ENCODE results near the gene PIGBOS1. TPM values are rescaled to one million over a fixed set of nuclear protein-coding genes. Genes with fewer than 3 reads are reported as not detected.
"Not testable (repeated sequence)": the region's sequence is repeated elsewhere in the genome, so short reads cannot be mapped to it uniquely, and the experiment has no call there.

PIGBOS1 gene
- total RNA-seq, 2 experiments from 2014 or later = 6.2 to 10.1 TPM

DNA sequence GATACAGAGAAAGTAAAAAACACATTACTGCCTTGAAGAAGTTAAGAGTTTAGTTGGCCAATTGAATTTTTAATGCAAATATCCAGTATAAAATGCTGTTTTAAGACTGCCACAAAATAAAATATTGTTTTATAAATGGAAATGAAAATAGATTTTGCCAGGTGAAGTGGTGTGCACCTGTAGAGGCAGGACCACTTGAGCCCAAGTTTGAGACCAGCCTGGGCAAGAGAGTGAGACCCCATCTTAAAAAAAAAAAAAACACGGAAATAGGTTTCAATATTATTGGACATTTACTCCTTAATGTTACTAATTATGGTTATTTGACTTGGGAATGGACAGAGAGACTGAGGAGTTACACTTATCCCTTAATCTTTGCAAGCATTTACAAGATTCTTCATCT, 2.0 kb upstream of the PIGBOS1 start:
- CTCF ChIA-PET = no interaction called here
- no peak for ATAC-seq (ENCODE audit: poor library complexity)

DNA sequence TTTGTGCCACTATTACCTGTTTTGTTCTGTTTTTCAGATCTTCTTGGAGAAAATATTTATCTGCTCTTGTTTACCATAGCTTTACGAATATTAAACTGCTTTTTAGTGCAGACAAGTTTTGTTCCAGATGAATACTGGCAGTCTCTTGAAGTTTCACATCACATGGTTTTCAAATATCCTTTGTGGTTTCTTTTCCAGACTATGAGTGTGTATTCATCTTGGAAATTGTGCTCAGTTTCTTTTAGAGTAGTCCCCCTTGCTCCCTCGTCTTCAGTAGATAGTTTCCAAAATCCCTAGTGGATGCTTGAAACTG, 1.3 kb upstream of the PIGBOS1 start:
- Mint-ChIP-seq H3K4me3 (peak overlapping the region; percentile 86), H3K36me3 (ENCODE audit: low read depth) (peaks cover 59% of the 10 kb centered on the region), H3K4me1 (ENCODE audit: low read depth) (peaks cover 73% of the 10 kb centered on the region), H3K27ac (peak overlapping the region; percentile 100), H3K9me3 (no peaks in the 10 kb centered on the region), H3K27me3 (no peaks in the 10 kb centered on the region)
- Histone ChIP-seq H3K9me3 (ENCODE audit: control insufficient read depth in 1 of 2, insufficient read depth in 1 of 2, low read length in 2 of 2) (no peaks in the 10 kb centered on the region), H3K36me3 (ENCODE audit: insufficient read depth, low read length) (peaks cover 8% of the 10 kb centered on the region), H3K27ac (ENCODE audit: low read depth in 1 of 2, low read length in 2 of 2) (no peak overlapping the region), H3K4me3 (ENCODE audit: low read length) (peak overlapping the region; percentile 69), H3K27me3 (ENCODE audit: control insufficient read depth in 1 of 2, insufficient read depth in 2 of 2, low read length in 2 of 2) (no peaks in the 10 kb centered on the region), H3K4me1 (ENCODE audit: insufficient read depth, low read length) (peaks cover 33% of the 10 kb centered on the region)
- intact Hi-C loops (cut with DNase I, micrococcal nuclease) = no loop called here
- ATAC-seq (ENCODE audit: poor library complexity) = no peak
- CTCF ChIA-PET = interaction anchor here (2.2 to 2.5 kb wide), 2 partner anchors 88 to 123 kb away, joined by 9 to 10 read pairs; partner anchors contain the start of genes CCPG1, PIERCE2 and RSL24D1
- POLR2A ChIA-PET = interaction anchor here (1.1 to 3.5 kb wide), 4 partner anchors 16 to 123 kb away, joined by 3 to 60 read pairs (median 24); partner anchors contain the start of genes CCPG1, PIERCE2 and RSL24D1
- no peak for DNase-seq
- TF ChIP-seq, protein P1, sequence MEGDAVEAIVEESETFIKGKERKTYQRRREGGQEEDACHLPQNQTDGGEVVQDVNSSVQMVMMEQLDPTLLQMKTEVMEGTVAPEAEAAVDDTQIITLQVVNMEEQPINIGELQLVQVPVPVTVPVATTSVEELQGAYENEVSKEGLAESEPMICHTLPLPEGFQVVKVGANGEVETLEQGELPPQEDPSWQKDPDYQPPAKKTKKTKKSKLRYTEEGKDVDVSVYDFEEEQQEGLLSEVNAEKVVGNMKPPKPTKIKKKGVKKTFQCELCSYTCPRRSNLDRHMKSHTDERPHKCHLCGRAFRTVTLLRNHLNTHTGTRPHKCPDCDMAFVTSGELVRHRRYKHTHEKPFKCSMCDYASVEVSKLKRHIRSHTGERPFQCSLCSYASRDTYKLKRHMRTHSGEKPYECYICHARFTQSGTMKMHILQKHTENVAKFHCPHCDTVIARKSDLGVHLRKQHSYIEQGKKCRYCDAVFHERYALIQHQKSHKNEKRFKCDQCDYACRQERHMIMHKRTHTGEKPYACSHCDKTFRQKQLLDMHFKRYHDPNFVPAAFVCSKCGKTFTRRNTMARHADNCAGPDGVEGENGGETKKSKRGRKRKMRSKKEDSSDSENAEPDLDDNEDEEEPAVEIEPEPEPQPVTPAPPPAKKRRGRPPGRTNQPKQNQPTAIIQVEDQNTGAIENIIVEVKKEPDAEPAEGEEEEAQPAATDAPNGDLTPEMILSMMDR (IDR thresholded peaks at IDR 0.05) = no peak

More for the DNA sequence above, 2.0 kb upstream of the PIGBOS1 start:
- Histone ChIP-seq H3K4me3 (ENCODE audit: low read length) (no peak overlapping the region), H3K36me3 (ENCODE audit: insufficient read depth, low read length) (peaks cover 8% of the 10 kb centered on the region), H3K27me3 (ENCODE audit: control insufficient read depth in 1 of 2, insufficient read depth in 2 of 2, low read length in 2 of 2) (no peaks in the 10 kb centered on the region), H3K4me1 (ENCODE audit: insufficient read depth, low read length) (peaks cover 31% of the 10 kb centered on the region), H3K27ac (ENCODE audit: low read depth in 1 of 2, low read length in 2 of 2) (no peak overlapping the region), H3K9me3 (ENCODE audit: control insufficient read depth in 1 of 2, insufficient read depth in 1 of 2, low read length in 2 of 2) (no peaks in the 10 kb centered on the region)
- TF ChIP-seq, protein P1 (IDR thresholded peaks at IDR 0.05) = no peak
- intact Hi-C loops (cut with DNase I, micrococcal nuclease) = no loop called here
- Mint-ChIP-seq H3K4me3 (peak overlapping the region; percentile 20), H3K9me3 (no peaks in the 10 kb centered on the region), H3K27me3 (no peaks in the 10 kb centered on the region), H3K4me1 (ENCODE audit: low read depth) (peaks cover 67% of the 10 kb centered on the region), H3K27ac (no peak overlapping the region), H3K36me3 (ENCODE audit: low read depth) (peaks cover 53% of the 10 kb centered on the region)
- DNase-seq = no peak
- POLR2A ChIA-PET = no interaction called here

DNA sequence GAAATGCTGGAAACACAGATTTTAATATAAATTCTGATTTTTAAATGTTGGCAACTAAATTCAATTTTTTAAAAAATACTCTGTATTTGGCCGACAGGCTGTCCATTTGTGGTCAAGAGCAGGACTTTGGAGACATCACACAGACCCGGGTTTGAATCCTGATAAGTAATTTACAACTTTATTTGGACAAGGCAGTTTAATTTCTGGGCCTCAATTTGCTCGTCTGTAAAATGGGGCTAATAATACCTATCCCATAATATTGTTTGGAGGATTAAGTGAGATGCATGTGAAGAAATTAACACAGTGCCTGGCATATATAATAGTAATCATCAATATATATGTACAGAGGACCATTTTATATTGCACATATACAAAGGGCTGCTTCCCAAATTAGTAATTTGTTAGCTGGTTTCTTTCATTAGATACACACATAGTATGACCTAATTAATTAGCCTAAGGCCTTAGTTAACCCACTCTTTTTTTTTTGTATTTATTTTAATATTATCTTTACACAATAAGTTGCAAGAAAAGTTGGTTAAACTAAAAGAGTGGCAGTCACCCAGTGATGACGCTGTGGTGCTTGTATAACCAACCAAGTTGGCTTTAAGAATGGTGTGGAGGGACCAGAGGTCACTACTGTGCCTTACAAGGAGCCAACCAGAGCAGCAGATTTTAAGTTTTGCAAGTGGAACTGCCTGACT, 764 bp upstream of the PIGBOS1 start:
- no peaks in the 10 kb centered on the region for H3K9me3 Mint-ChIP-seq
- H3K27ac Mint-ChIP-seq = peak overlapping the region; percentile 100
- Histone ChIP-seq H3K4me3 (ENCODE audit: low read length) (peak overlapping the region; percentile 69), H3K9me3 (ENCODE audit: control insufficient read depth in 1 of 2, insufficient read depth in 1 of 2, low read length in 2 of 2) (no peaks in the 10 kb centered on the region), H3K4me1 (ENCODE audit: insufficient read depth, low read length) (peaks cover 33% of the 10 kb centered on the region), H3K27ac (ENCODE audit: low read depth in 1 of 2, low read length in 2 of 2) (peak overlapping the region; percentile 88 to 93), H3K36me3 (ENCODE audit: insufficient read depth, low read length) (peaks cover 8% of the 10 kb centered on the region), H3K27me3 (ENCODE audit: control insufficient read depth in 1 of 2, insufficient read depth in 2 of 2, low read length in 2 of 2) (no peaks in the 10 kb centered on the region)
- ChIA-PET CTCF (interaction anchor here (1.1 to 2.5 kb wide), 4 partner anchors 88 to 122 kb away, joined by 3 to 10 read pairs (median 8); partner anchors contain the start of genes CCPG1, PIERCE2 and RSL24D1), POLR2A (interaction anchor here (0.9 to 3.5 kb wide), 15 partner anchors 8 to 122 kb away, joined by 3 to 60 read pairs (median 5); partner anchors contain the start of genes CCPG1, PIERCE2 and RSL24D1)
- intact Hi-C loops (cut with DNase I, micrococcal nuclease) = loop anchor here (5.0 kb wide), 1 partner anchor 88 kb away; the partner anchor contains the start of genes CCPG1 (in 2 of the 2) and PIERCE2 (in 2 of the 2)
- peak in 4 of 14 experiments; percentile 5 to 18 (median 15) for DNase-seq
- H3K4me3 Mint-ChIP-seq = peak overlapping the region; percentile 99
- H3K27me3 Mint-ChIP-seq = no peaks in the 10 kb centered on the region
- peaks cover 78% of the 10 kb centered on the region for H3K4me1 Mint-ChIP-seq (ENCODE audit: low read depth)
- H3K36me3 Mint-ChIP-seq (ENCODE audit: low read depth) = peaks cover 59% of the 10 kb centered on the region
- ATAC-seq (ENCODE audit: poor library complexity) = no peak
- TF ChIP-seq, protein P1 (IDR thresholded peaks at IDR 0.05) = no peak

GRCh38 chr15:55302801-55303200, 16.1 kb downstream of the PIGBOS1 start:
- H3K4me3 Mint-ChIP-seq; H3K27me3 Mint-ChIP-seq; POLR2A ChIA-PET; H3K36me3 ChIP-seq (ENCODE audit: insufficient read depth, low read length); CTCF ChIA-PET; H3K27ac ChIP-seq (ENCODE audit: low read depth in 1 of 2, low read length in 2 of 2); H3K4me1 Mint-ChIP-seq (ENCODE audit: low read depth); H3K27ac Mint-ChIP-seq; H3K4me1 ChIP-seq (ENCODE audit: insufficient read depth, low read length); H3K9me3 Mint-ChIP-seq; H3K9me3 ChIP-seq (ENCODE audit: control insufficient read depth in 1 of 2, insufficient read depth in 1 of 2, low read length in 2 of 2); H3K4me3 ChIP-seq (ENCODE audit: low read length); DNase-seq; intact Hi-C loops (cut with DNase I, micrococcal nuclease); ATAC-seq (ENCODE audit: poor library complexity); H3K27me3 ChIP-seq (ENCODE audit: control insufficient read depth in 1 of 2, insufficient read depth in 2 of 2, low read length in 2 of 2): not testable (repeated sequence)
- peaks cover 21% of the 10 kb centered on the region for H3K36me3 Mint-ChIP-seq (ENCODE audit: low read depth)

All from CD4-positive, alpha-beta T cell (primary cell).